Hepatocyte (in vitro differentiated cells): ENCODE results near the gene PRSS27.

Experiments
- EZH2 ChIP-seq: fragments of 200-600 bp; sonication (generic); IDR thresholded peaks from 2 replicates; pipeline ENCODE4 v1.6.1; 2016; ENCODE audit warnings: antibody characterized with exemption, mild to moderate bottlenecking, borderline replicate concordance
- TF ChIP-seq, protein P1 (sequence below): fragments of 200-600 bp; sonication (generic); IDR thresholded peaks from 2 replicates; pipeline ENCODE4 v1.5.1; 2016; ENCODE audit warnings: antibody characterized with exemption, mild to moderate bottlenecking; ENCODE audit not compliant: poor library complexity

DNA sequence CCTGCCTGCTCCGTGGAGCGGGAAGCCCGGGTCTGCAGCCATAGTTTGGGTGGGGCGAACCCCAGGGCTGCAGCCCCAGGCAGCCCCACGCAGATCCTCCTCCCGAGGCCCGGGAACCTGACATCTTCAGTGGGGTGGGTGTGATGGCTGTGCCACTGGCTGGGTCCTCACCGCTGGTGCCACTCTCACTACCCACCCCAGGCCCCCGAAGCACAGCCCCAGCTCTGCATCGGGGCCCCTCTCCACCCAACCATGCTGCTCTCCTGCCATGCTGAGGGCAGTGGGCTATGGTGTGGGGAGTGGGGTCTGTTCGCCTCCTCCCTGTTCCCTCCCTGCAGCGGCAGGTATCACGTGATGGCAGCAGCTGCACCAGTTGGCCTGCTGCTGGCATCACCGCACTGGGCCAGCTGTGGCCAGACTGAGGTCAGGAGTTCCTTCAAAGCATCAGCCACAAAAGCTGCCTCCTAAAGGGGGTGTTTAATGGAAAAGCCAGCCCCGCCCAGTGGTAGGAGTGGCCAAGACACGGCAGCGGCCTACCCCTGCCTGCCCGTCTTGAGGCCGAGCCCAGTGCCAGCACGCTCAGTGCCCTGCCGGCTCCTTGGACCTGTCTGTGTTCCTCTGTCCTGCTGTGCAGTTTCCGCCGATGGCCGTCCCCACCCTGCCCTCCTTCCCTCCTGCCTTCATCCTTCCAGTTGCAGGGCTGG lies 26.9 kb downstream of the PRSS27 start:
- no peak for TF ChIP-seq EZH2
- TF ChIP-seq, protein P1, sequence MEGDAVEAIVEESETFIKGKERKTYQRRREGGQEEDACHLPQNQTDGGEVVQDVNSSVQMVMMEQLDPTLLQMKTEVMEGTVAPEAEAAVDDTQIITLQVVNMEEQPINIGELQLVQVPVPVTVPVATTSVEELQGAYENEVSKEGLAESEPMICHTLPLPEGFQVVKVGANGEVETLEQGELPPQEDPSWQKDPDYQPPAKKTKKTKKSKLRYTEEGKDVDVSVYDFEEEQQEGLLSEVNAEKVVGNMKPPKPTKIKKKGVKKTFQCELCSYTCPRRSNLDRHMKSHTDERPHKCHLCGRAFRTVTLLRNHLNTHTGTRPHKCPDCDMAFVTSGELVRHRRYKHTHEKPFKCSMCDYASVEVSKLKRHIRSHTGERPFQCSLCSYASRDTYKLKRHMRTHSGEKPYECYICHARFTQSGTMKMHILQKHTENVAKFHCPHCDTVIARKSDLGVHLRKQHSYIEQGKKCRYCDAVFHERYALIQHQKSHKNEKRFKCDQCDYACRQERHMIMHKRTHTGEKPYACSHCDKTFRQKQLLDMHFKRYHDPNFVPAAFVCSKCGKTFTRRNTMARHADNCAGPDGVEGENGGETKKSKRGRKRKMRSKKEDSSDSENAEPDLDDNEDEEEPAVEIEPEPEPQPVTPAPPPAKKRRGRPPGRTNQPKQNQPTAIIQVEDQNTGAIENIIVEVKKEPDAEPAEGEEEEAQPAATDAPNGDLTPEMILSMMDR = no peak
